Kasumi-1 (cell line): ENCODE data around the gene H6PD.
A peak's percentile ranks its signal among the peaks of the same experiment; 100 is the strongest.

Source experiments
- DNase-seq, 2 experiments: peaks; one replicate each; lab custom pipeline; 2025; lab: John Stamatoyannopoulos, UW

H6PD gene

GRCh38 chr1:9207715-9208114 is 26.9 kb upstream of the H6PD start:
- no peak for DNase-seq

- DNase-seq: peak; percentile 51 to 66
These were observed 23.2 kb upstream of the H6PD start for GRCh38 chr1:9211291-9211811.

- no peak for DNase-seq
These were observed 21.8 kb upstream of the H6PD start for GRCh38 chr1:9212735-9213134.

- no peak for DNase-seq
These were observed 20.6 kb upstream of the H6PD start for GRCh38 chr1:9213956-9214355.

- no peak for DNase-seq
These were observed 15.7 kb upstream of the H6PD start for GRCh38 chr1:9218917-9219316.

GRCh38 chr1:9222846-9223625 is 11.5 kb upstream of the H6PD start:
- no peak for DNase-seq

GRCh38 chr1:9224664-9225410 is 9.7 kb upstream of the H6PD start:
- no peak for DNase-seq

GRCh38 chr1:9225411-9225785 is 9.2 kb upstream of the H6PD start:
- no peak for DNase-seq

- DNase-seq: no peak
These were observed 6.0 kb upstream of the H6PD start for GRCh38 chr1:9228609-9229008.

- no peak for DNase-seq
These were observed 5.0 kb upstream of the H6PD start for GRCh38 chr1:9229549-9229948.

- DNase-seq: no peak
These were observed 3.6 kb upstream of the H6PD start for GRCh38 chr1:9230869-9231533.

- no peak for DNase-seq
These were observed 2.8 kb upstream of the H6PD start for GRCh38 chr1:9231648-9232332.

- no peak for DNase-seq
These were observed 1.2 kb upstream of the H6PD start for GRCh38 chr1:9233241-9233941.

- DNase-seq: no peak
These were observed 692 bp upstream of the H6PD start for GRCh38 chr1:9233942-9234222.

- DNase-seq: no peak
These were observed 504 bp downstream of the H6PD start for GRCh38 chr1:9235096-9235459.

GRCh38 chr1:9235560-9235959 is 986 bp downstream of the H6PD start:
- DNase-seq: no peak

- no peak for DNase-seq
These were observed 3.6 kb downstream of the H6PD start for GRCh38 chr1:9238134-9238533.

GRCh38 chr1:9238550-9238949 is 4.0 kb downstream of the H6PD start:
- DNase-seq: peak; percentile 20 to 23

- peak; percentile 59 to 76 for DNase-seq
These were observed 5.2 kb downstream of the H6PD start for GRCh38 chr1:9239622-9240401.

GRCh38 chr1:9240914-9241820 is 6.6 kb downstream of the H6PD start:
- DNase-seq: no peak
